DOHH2 (cell line): ENCODE data around the gene PAX7.

Experiments
- H3F3A ChIP-seq: fragments of 200-600 bp; sonication (generic), shearing (Covaris generic); 2 replicates; pipeline ENCODE4 v1.6.0; 2016; ENCODE audit warnings: antibody characterized with exemption, mild to moderate bottlenecking; ENCODE audit not compliant: control insufficient read depth, insufficient read depth
- H3K27ac ChIP-seq: fragments of 200-600 bp; sonication (generic); 2 replicates; pipeline ENCODE4 v1.5.1; 2014; ENCODE audit warnings: low read depth, mild to moderate bottlenecking, low read length, moderate library complexity
- H3K27me3 ChIP-seq: fragments of 200-600 bp; sonication (generic); 2 replicates; pipeline ENCODE4 v1.6.1; 2014; ENCODE audit warnings: mild to moderate bottlenecking, low read length, mixed read lengths; ENCODE audit not compliant: control insufficient read depth
- H3K36me3 ChIP-seq: fragments of 200-600 bp; sonication (generic); 2 replicates; pipeline ENCODE4 v1.6.1; 2014; ENCODE audit warnings: mild to moderate bottlenecking, low read length, moderate library complexity, mixed read lengths; ENCODE audit not compliant: control insufficient read depth
- H3K4me1 ChIP-seq: fragments of 200-600 bp; sonication (generic); 2 replicates; pipeline ENCODE4 v1.6.1; 2014; ENCODE audit warnings: mild to moderate bottlenecking, low read length, mixed read lengths; ENCODE audit not compliant: control insufficient read depth
- H3K4me2 ChIP-seq: fragments of 200-600 bp; sonication (generic); 2 replicates; pipeline ENCODE4 v1.6.0; 2014; ENCODE audit warnings: mild to moderate bottlenecking, low read length, moderate library complexity
- H3K4me3 ChIP-seq: fragments of 200-600 bp; sonication (generic); 2 replicates; pipeline ENCODE4 v1.5.1; 2014; ENCODE audit warnings: mild to moderate bottlenecking, low read length, mixed read lengths
- H3K79me2 ChIP-seq: fragments of 200-600 bp; sonication (generic); 2 replicates; pipeline ENCODE4 v1.6.1; 2014; ENCODE audit warnings: mild to moderate bottlenecking, low read length, mixed read lengths; ENCODE audit not compliant: control insufficient read depth
- H3K9me2 ChIP-seq: fragments of 200-600 bp; sonication (generic); replicated peaks from 2 replicates; pipeline ENCODE4 v1.6.1; 2014; ENCODE audit warnings: mild to moderate bottlenecking, low read length, mixed read lengths; ENCODE audit not compliant: control insufficient read depth
- H3K9me3 ChIP-seq: fragments of 200-600 bp; sonication (generic); 2 replicates; pipeline ENCODE4 v1.6.1; 2014; ENCODE audit warnings: antibody characterized with exemption, low read length, mixed read lengths; ENCODE audit not compliant: control insufficient read depth, insufficient read depth
- H4K20me1 ChIP-seq: fragments of 200-600 bp; sonication (generic); 2 replicates; pipeline ENCODE4 v1.6.0; 2014; ENCODE audit warnings: low read depth, mild to moderate bottlenecking, antibody characterized with exemption, low read length, moderate library complexity; ENCODE audit not compliant: control insufficient read depth, insufficient read depth
- CTCF ChIP-seq: fragments of 200-600 bp; sonication (generic); IDR thresholded peaks from one replicate; pipeline ENCODE4 v1.5.1; 2014; ENCODE audit warnings: antibody characterized with exemption, mild to moderate bottlenecking, low read depth, low read length; ENCODE audit not compliant: poor library complexity, severe bottlenecking
- EZH2phosphoT487 ChIP-seq: fragments of 200-600 bp; sonication (generic); IDR thresholded peaks from 2 replicates; pipeline ENCODE4 v1.6.1; 2017; ENCODE audit warnings: borderline replicate concordance, mild to moderate bottlenecking, antibody characterized with exemption, low read length, moderate library complexity, mixed read lengths

Gene PAX7

DNA sequence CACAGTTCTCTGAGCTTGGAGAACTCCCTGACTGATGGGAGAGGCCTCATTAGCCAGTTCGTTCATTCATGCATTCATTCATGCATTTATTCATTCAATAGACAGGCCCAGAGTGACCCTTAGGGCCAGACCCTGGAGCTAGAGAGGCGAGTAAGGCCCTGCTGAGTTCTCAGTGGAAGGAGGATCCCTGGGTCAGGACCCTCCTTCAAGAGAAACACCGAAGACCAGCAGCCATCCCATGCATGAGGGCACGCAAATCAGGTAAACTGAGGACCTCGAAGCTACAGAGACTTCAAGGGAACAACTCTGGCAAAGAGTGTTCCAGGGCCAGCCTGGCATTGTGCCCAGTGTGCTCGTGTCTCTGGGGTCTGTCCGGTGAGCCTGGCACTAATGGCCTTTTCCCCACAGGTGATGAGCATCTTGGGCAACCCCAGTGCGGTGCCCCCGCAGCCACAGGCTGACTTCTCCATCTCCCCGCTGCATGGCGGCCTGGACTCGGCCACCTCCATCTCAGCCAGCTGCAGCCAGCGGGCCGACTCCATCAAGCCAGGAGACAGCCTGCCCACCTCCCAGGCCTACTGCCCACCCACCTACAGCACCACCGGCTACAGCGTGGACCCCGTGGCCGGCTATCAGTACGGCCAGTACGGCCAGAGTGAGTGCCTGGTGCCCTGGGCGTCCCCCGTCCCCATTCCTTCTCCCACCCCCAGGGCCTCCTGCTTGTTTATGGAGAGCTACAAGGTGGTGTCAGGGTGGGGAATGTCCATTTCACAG is 104.8 kb downstream of the PAX7 start:
- Histone ChIP-seq H3K9me3 (no peaks in the 10 kb centered on the region), H3F3A (no peaks in the 10 kb centered on the region), H3K27ac (no peak overlapping the region), H3K4me3 (no peak overlapping the region), H3K79me2 (no peaks in the 10 kb centered on the region), H3K4me1 (no peaks in the 10 kb centered on the region), H3K36me3 (no peaks in the 10 kb centered on the region), H3K27me3 (peaks cover 2% of the 10 kb centered on the region; the same call in 1 of the 2 replicates), H3K9me2 (no peaks in the 10 kb centered on the region), H4K20me1 (no peaks in the 10 kb centered on the region), H3K4me2 (no peak overlapping the region)
- no peak for TF ChIP-seq CTCF
- no peak for TF ChIP-seq EZH2phosphoT487

- no peaks in the 10 kb centered on the region for H3F3A ChIP-seq
Measured at GRCh38 chr1:18736958-18737357, 106.3 kb downstream of the PAX7 start.

DNA sequence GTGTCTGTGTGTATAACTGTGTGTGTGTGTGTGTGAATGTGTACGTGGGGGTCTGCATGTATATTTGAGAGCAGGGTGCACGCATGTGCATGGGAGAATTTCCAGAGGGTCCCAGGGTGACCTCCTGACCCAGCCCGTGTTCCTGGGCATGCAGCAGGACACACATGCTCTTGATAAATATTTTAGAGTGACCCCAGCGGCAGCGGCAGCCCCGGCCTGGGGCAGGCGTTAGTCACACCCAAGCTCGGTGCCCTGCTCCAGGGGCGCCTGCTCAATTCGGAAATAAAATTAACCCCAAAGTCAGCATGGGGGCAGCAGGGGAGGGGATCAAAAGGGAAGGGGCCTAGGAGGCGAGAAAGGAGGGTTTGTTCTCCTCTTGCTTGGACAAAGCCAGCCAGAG is 107.5 kb downstream of the PAX7 start:
- Histone ChIP-seq H3K36me3 (no peaks in the 10 kb centered on the region), H3K4me2 (no peak overlapping the region), H3K79me2 (no peaks in the 10 kb centered on the region), H4K20me1 (no peaks in the 10 kb centered on the region), H3K9me2 (no peaks in the 10 kb centered on the region), H3F3A (no peaks in the 10 kb centered on the region), H3K27me3 (no peaks in the 10 kb centered on the region), H3K27ac (no peak overlapping the region), H3K4me1 (no peaks in the 10 kb centered on the region), H3K9me3 (no peaks in the 10 kb centered on the region), H3K4me3 (no peak overlapping the region)
- TF ChIP-seq CTCF (no peak), EZH2phosphoT487 (no peak)

More at GRCh38 chr1:18736958-18737357, 106.3 kb downstream of the PAX7 start:
- no peak overlapping the region for H3K27ac ChIP-seq
- peaks cover 2% of the 10 kb centered on the region; the same call in 1 of the 2 replicates for H3K27me3 ChIP-seq
- no peak overlapping the region for H3K4me3 ChIP-seq
- no peaks in the 10 kb centered on the region for H3K79me2 ChIP-seq
- H3K4me2 ChIP-seq = no peak overlapping the region
- H3K9me3 ChIP-seq = no peaks in the 10 kb centered on the region
- no peaks in the 10 kb centered on the region for H3K9me2 ChIP-seq
- TF ChIP-seq EZH2phosphoT487 (no peak), CTCF (no peak)
- no peaks in the 10 kb centered on the region for H3K36me3 ChIP-seq
- H4K20me1 ChIP-seq = no peaks in the 10 kb centered on the region
- no peaks in the 10 kb centered on the region for H3K4me1 ChIP-seq
